Smooth muscle cell (in vitro differentiated cells): ENCODE data around the gene LECT2. TPM values are rescaled to one million over a fixed set of nuclear protein-coding genes. Genes with fewer than 3 reads are reported as not detected.

Experiments used
- DNase-seq: peaks from one replicate; lab custom pipeline; 2025; ENCODE audit not compliant: unreplicated experiment; lab: John Stamatoyannopoulos, UW
- H2AFZ ChIP-seq: fragments of 200-600 bp; sonication (generic); 2 replicates; pipeline ENCODE4 v1.6.0; 2016; ENCODE audit warnings: antibody characterized with exemption, low read depth, mild to moderate bottlenecking
- H3F3A ChIP-seq: fragments of 200-600 bp; sonication (generic); 2 replicates; pipeline ENCODE4 v1.6.0; 2017; ENCODE audit warnings: antibody characterized with exemption, low read depth
- H3K27ac ChIP-seq: fragments of 200-600 bp; sonication (generic); 2 replicates; pipeline ENCODE4 v1.5.1; 2016; ENCODE audit warnings: low read depth, mild to moderate bottlenecking
- H3K27me3 ChIP-seq: fragments of 200-600 bp; sonication (generic); 2 replicates; pipeline ENCODE4 v1.6.1; 2016; ENCODE audit warnings: low read depth, mild to moderate bottlenecking
- H3K36me3 ChIP-seq: fragments of 200-600 bp; sonication (generic); 2 replicates; pipeline ENCODE4 v1.5.1; 2016; ENCODE audit warnings: low read depth
- H3K4me1 ChIP-seq: fragments of 200-600 bp; sonication (generic); 2 replicates; pipeline ENCODE4 v1.5.1; 2016; ENCODE audit warnings: low read depth
- H3K4me2 ChIP-seq: fragments of 200-600 bp; sonication (generic); 2 replicates; pipeline ENCODE4 v1.6.0; 2016; ENCODE audit warnings: mild to moderate bottlenecking
- H3K4me3 ChIP-seq: fragments of 200-600 bp; sonication (generic); 2 replicates; pipeline ENCODE4 v1.5.1; 2016; ENCODE audit warnings: mild to moderate bottlenecking
- H3K79me2 ChIP-seq: fragments of 200-600 bp; sonication (generic); 2 replicates; pipeline ENCODE4 v1.6.0; 2016; ENCODE audit warnings: low read depth, mild to moderate bottlenecking
- H3K9ac ChIP-seq: fragments of 200-600 bp; sonication (generic); 2 replicates; pipeline ENCODE4 v1.6.0; 2016; ENCODE audit warnings: low read depth
- H3K9me3 ChIP-seq: fragments of 200-600 bp; sonication (generic); replicated peaks from 2 replicates; pipeline ENCODE4 v1.5.1; 2016; ENCODE audit warnings: low read depth
- H4K20me1 ChIP-seq: fragments of 200-600 bp; sonication (generic); 2 replicates; pipeline ENCODE4 v1.6.0; 2016; ENCODE audit warnings: low read depth
- CTCF ChIP-seq: fragments of 200-600 bp; sonication (generic); IDR thresholded peaks from 2 replicates; pipeline ENCODE4 v1.5.1; 2017; ENCODE audit warnings: borderline replicate concordance, mild to moderate bottlenecking, antibody characterized with exemption; ENCODE audit not compliant: insufficient read depth, poor library complexity, severe bottlenecking
- WGBS: methylation state at CpG from one replicate; pipeline ENCODE4 v1.1.7; 2016; ENCODE audit warnings: low lambda C conversion rate; 5-methylcytosine and 5-hydroxymethylcytosine counted together
- polyA plus RNA-seq: library from polyadenylated mRNA; unstranded; fragments of >200 nt; fragmentation: Nextera tagmentation; extraction: Ambion mirVana; gene quantifications from 2 replicates; pipeline ENCODE4 v1.2.1, GENCODE V29; 2016
- total RNA-seq: library from RNA; depleted of rRNA; stranded (reverse); fragments of >200 nt; gene quantifications from 2 replicates; pipeline ENCODE4 v1.2.3, GENCODE V29; 2014

The LECT2 gene
- not detected in 2 replicates for total RNA-seq
- not detected in 2 replicates for polyA plus RNA-seq

GRCh38 chr5:135954899-135955298, at the start of gene LECT2:
Gene LECT2 (minus strand): TSS chr5:135954983. CDS start chr5:135954833, 150 bp downstream.
- no peak for TF ChIP-seq CTCF
- no peaks in the 10 kb centered on the region for H3K79me2 ChIP-seq

GRCh38 chr5:136004436-136004835, 49.7 kb upstream of the LECT2 start:
- Histone ChIP-seq H3K4me2 (peak overlapping the region; percentile 0), H3K9ac (peak overlapping the region; percentile 37), H3F3A (peaks cover 19% of the 10 kb centered on the region), H3K79me2 (no peaks in the 10 kb centered on the region), H3K27me3 (no peaks in the 10 kb centered on the region), H3K9me3 (no peaks in the 10 kb centered on the region), H3K36me3 (no peaks in the 10 kb centered on the region), H3K27ac (peak overlapping the region; percentile 85), H3K4me1 (peaks cover 8% of the 10 kb centered on the region), H4K20me1 (no peaks in the 10 kb centered on the region), H3K4me3 (no peak overlapping the region), H2AFZ (no peak overlapping the region)
- no peak for TF ChIP-seq CTCF
- WGBS = 32% methylated on average over 3 of the region's 3 CpGs
- DNase-seq = no peak

More at GRCh38 chr5:135954899-135955298, at the start of gene LECT2:
- no peaks in the 10 kb centered on the region for H3K36me3 ChIP-seq
- H3K4me1 ChIP-seq = peaks cover 9% of the 10 kb centered on the region
- H3K9ac ChIP-seq = no peak within 1 kb of the TSS
- DNase-seq = no peak
- no peaks in the 10 kb centered on the region for H3K27me3 ChIP-seq
- H3F3A ChIP-seq = no peaks in the 10 kb centered on the region
- H3K4me2 ChIP-seq = no peak within 1 kb of the TSS
- no peak within 1 kb of the TSS for H2AFZ ChIP-seq
- no peak within 1 kb of the TSS for H3K4me3 ChIP-seq
- WGBS = 97% methylated on average over 3 of the region's 3 CpGs
- H3K9me3 ChIP-seq = no peaks in the 10 kb centered on the region
- no peak within 1 kb of the TSS for H3K27ac ChIP-seq
- H4K20me1 ChIP-seq = no peaks in the 10 kb centered on the region

- H3K4me2 ChIP-seq = peak overlapping the region; percentile 18
- no peaks in the 10 kb centered on the region for H3K27me3 ChIP-seq
- TF ChIP-seq CTCF = no peak
- peaks cover 8% of the 10 kb centered on the region for H3K4me1 ChIP-seq
- peaks cover 26% of the 10 kb centered on the region for H3F3A ChIP-seq
- no peaks in the 10 kb centered on the region for H3K9me3 ChIP-seq
- H4K20me1 ChIP-seq = no peaks in the 10 kb centered on the region
- H3K4me3 ChIP-seq = no peak overlapping the region
- H3K9ac ChIP-seq = no peak overlapping the region
- no peak for DNase-seq
- H3K79me2 ChIP-seq = no peaks in the 10 kb centered on the region
- peak overlapping the region; percentile 46 for H2AFZ ChIP-seq
- no peaks in the 10 kb centered on the region for H3K36me3 ChIP-seq
- 34% methylated on average over 5 of the region's 5 CpGs for WGBS
- peak overlapping the region; percentile 97 for H3K27ac ChIP-seq
These were observed 46.7 kb upstream of the LECT2 start for GRCh38 chr5:136001466-136001981.

- Histone ChIP-seq H3K27ac (peak overlapping the region; percentile 97), H3K36me3 (no peaks in the 10 kb centered on the region), H2AFZ (no peak overlapping the region), H3F3A (peaks cover 26% of the 10 kb centered on the region), H3K4me2 (peak overlapping the region; percentile 18), H3K79me2 (no peaks in the 10 kb centered on the region), H4K20me1 (no peaks in the 10 kb centered on the region), H3K9ac (no peak overlapping the region), H3K9me3 (no peaks in the 10 kb centered on the region), H3K4me1 (peaks cover 8% of the 10 kb centered on the region), H3K4me3 (no peak overlapping the region), H3K27me3 (no peaks in the 10 kb centered on the region)
- no peak for DNase-seq
- TF ChIP-seq CTCF = no peak
- WGBS = 79% methylated on average over 3 of the region's 3 CpGs
These were observed 46.1 kb upstream of the LECT2 start for GRCh38 chr5:136000932-136001331.
